Transverse colon (tissue), 3 donors: ENCODE data around the gene MPRIP.

ENCODE experiments used
- CTCF ChIP-seq, 5 experiments: fragments of 200-600 bp in 3 of 5; fragments of 450-650 bp in 2 of 5; sonication (generic) in 3 of 5; IDR thresholded peaks; 1 replicate in 2 of 5; 2 replicates in 3 of 5; pipeline ENCODE4 v1.5.1; 2016 to 2017; ENCODE audit warnings: antibody characterized with exemption in 5 of 5, inconsistent platforms in 3 of 5, mild to moderate bottlenecking in 2 of 5, moderate library complexity in 1 of 5
- EP300 ChIP-seq: sonication (generic); formaldehyde crosslinking; IDR thresholded peaks from one replicate; pipeline ENCODE4 v1.6.1; 2017; ENCODE audit warnings: antibody characterized with exemption, low read depth

- TF ChIP-seq EP300: no peak
- no peak for TF ChIP-seq CTCF (IDR thresholded peaks at IDR 0.05)
Observed at GRCh38 chr17:17221329-17221728, 179.1 kb downstream of the MPRIP start.
